ENCODE results near the gene DNMBP. TPM values are rescaled to one million over a fixed set of nuclear protein-coding genes. Genes with fewer than 3 reads are reported as not detected.

DNMBP gene
- total RNA-seq, 5 donors from 2014 or later (not counting 1 experiment from before 2014, with no cell fraction given): 4.4 to 5.8 (median 4.6) TPM

GRCh38 chr10:100027416-100027815 lies 17.7 kb upstream of the DNMBP start:
- WGBS (ENCODE audit: insufficient coverage): no CpG with 5 or more reads among the region's 1 CpG
- H3K4me1 Mint-ChIP-seq: no peaks in the 10 kb centered on the region
- H3K4me3 Mint-ChIP-seq: no peak overlapping the region
- no peak for DNase-seq
- peaks cover 4 to 10% (median 8%) of the 10 kb centered on the region in 3 donors for H3K9me3 Mint-ChIP-seq
- Histone ChIP-seq H3K4me3 (ENCODE audit: control insufficient read depth in 1 of 2, extremely low read depth in 1 of 2, low read length in 1 of 2) (no peak overlapping the region), H3K9me3 (no peaks in the 10 kb centered on the region), H3K27me3 (replicated peaks in 1 of 2; ENCODE audit: control insufficient read depth in 2 of 2, extremely low read depth in 1 of 2, insufficient read depth in 2 of 2, low read length in 1 of 2) (peaks cover 0 to 2% of the 10 kb centered on the region in 2 experiments), H3K27ac (ENCODE audit: low read length) (no peak overlapping the region), H3K4me1 (ENCODE audit: control insufficient read depth in 1 of 2, extremely low read depth in 1 of 2, insufficient read depth in 2 of 2, low read length in 2 of 2) (no peaks in the 10 kb centered on the region), H3K36me3 (ENCODE audit: control insufficient read depth in 2 of 2, extremely low read depth in 1 of 2, insufficient read depth in 1 of 2, low read length in 1 of 2) (no peaks in the 10 kb centered on the region)
- peaks cover under 1 to 5% of the 10 kb centered on the region in 2 donors for H3K27me3 Mint-ChIP-seq
- POLR2A ChIA-PET: no interaction called here
- CTCF ChIA-PET: no interaction called here
- no peak for ATAC-seq (replicated peaks in 1 of 4)
- H3K27ac Mint-ChIP-seq: no peak overlapping the region
- H3K36me3 Mint-ChIP-seq: peaks cover 2% of the 10 kb centered on the region

GRCh38 chr10:100025576-100025975 lies 15.8 kb upstream of the DNMBP start:
- no peak overlapping the region for H3K4me3 Mint-ChIP-seq
- H3K9me3 ChIP-seq: no peaks in the 10 kb centered on the region
- H3K27me3 Mint-ChIP-seq: peaks cover 3% of the 10 kb centered on the region in 2 donors
- H3K9me3 Mint-ChIP-seq: peaks cover 4 to 10% (median 8%) of the 10 kb centered on the region in 3 donors
- DNase-seq (no peak), ATAC-seq (replicated peaks in 1 of 4) (no peak)
- H3K27ac Mint-ChIP-seq: no peak overlapping the region
- CTCF ChIA-PET: interaction anchor here in 1 of 2 donors (0.6 kb wide), 1 partner anchor 187 kb away, joined by 3 read pairs; no protein-coding TSS in a partner anchor
- H3K4me3 ChIP-seq (ENCODE audit: control insufficient read depth in 1 of 2, extremely low read depth in 1 of 2, low read length in 1 of 2): no peak overlapping the region
- POLR2A ChIA-PET: no interaction called here
- H3K27me3 ChIP-seq (replicated peaks in 1 of 2; ENCODE audit: control insufficient read depth in 2 of 2, extremely low read depth in 1 of 2, insufficient read depth in 2 of 2, low read length in 1 of 2): peaks cover 0 to 4% of the 10 kb centered on the region in 2 experiments
- no peak overlapping the region for H3K27ac ChIP-seq (ENCODE audit: low read length)
- 86% methylated on average over 4 of the region's 5 CpGs for WGBS (ENCODE audit: insufficient coverage)
- H3K4me1 Mint-ChIP-seq: peaks cover 0 to 2% (median 0%) of the 10 kb centered on the region in 3 donors
- H3K36me3 Mint-ChIP-seq: peaks cover 2% of the 10 kb centered on the region
- no peaks in the 10 kb centered on the region for H3K36me3 ChIP-seq (ENCODE audit: control insufficient read depth in 2 of 2, extremely low read depth in 1 of 2, insufficient read depth in 1 of 2, low read length in 1 of 2)
- H3K4me1 ChIP-seq (ENCODE audit: control insufficient read depth in 1 of 2, extremely low read depth in 1 of 2, insufficient read depth in 2 of 2, low read length in 2 of 2): no peaks in the 10 kb centered on the region

GRCh38 chr10:100024748-100025147 lies 15.0 kb upstream of the DNMBP start:
- CTCF ChIA-PET: no interaction called here

GRCh38 chr10:100022403-100022802 lies 12.7 kb upstream of the DNMBP start:
- H3K36me3 Mint-ChIP-seq: peaks cover 2% of the 10 kb centered on the region
- H3K4me3 Mint-ChIP-seq: no peak overlapping the region
- ATAC-seq (replicated peaks in 1 of 4) (no peak), DNase-seq (no peak)
- H3K27me3 ChIP-seq (replicated peaks in 1 of 2; ENCODE audit: control insufficient read depth in 2 of 2, extremely low read depth in 1 of 2, insufficient read depth in 2 of 2, low read length in 1 of 2): peaks cover 0 to 2% of the 10 kb centered on the region in 2 experiments
- 86% methylated on average over 1 of the region's 2 CpGs for WGBS (ENCODE audit: insufficient coverage)
- H3K36me3 ChIP-seq (ENCODE audit: control insufficient read depth in 2 of 2, extremely low read depth in 1 of 2, insufficient read depth in 1 of 2, low read length in 1 of 2): no peaks in the 10 kb centered on the region
- ChIA-PET POLR2A (no interaction called here), CTCF (interaction anchor here in 1 of 2 donors (1.0 kb wide), 1 partner anchor 24 kb away, joined by 3 read pairs; no protein-coding TSS in a partner anchor)
- peaks cover 4 to 10% (median 5%) of the 10 kb centered on the region in 3 donors for H3K4me1 Mint-ChIP-seq
- H3K27me3 Mint-ChIP-seq: peaks cover 1 to 9% of the 10 kb centered on the region in 2 donors
- no peak overlapping the region for H3K27ac Mint-ChIP-seq
- no peak overlapping the region for H3K4me3 ChIP-seq (ENCODE audit: control insufficient read depth in 1 of 2, extremely low read depth in 1 of 2, low read length in 1 of 2)
- H3K4me1 ChIP-seq (ENCODE audit: control insufficient read depth in 1 of 2, extremely low read depth in 1 of 2, insufficient read depth in 2 of 2, low read length in 2 of 2): no peaks in the 10 kb centered on the region
- H3K27ac ChIP-seq (ENCODE audit: low read length): no peak overlapping the region
- peaks cover 0 to 5% (median 3%) of the 10 kb centered on the region in 3 donors for H3K9me3 Mint-ChIP-seq
- H3K9me3 ChIP-seq: no peaks in the 10 kb centered on the region

More at GRCh38 chr10:100024748-100025147, 15.0 kb upstream of the DNMBP start:
- Mint-ChIP-seq H3K27me3 (peaks cover 2 to 3% of the 10 kb centered on the region in 2 donors), H3K36me3 (peaks cover 2% of the 10 kb centered on the region), H3K4me1 (peaks cover 4 to 10% (median 5%) of the 10 kb centered on the region in 3 donors), H3K27ac (no peak overlapping the region), H3K9me3 (peaks cover 4 to 10% (median 8%) of the 10 kb centered on the region in 3 donors), H3K4me3 (no peak overlapping the region)
- peaks cover 0 to 4% of the 10 kb centered on the region in 2 experiments for H3K27me3 ChIP-seq (replicated peaks in 1 of 2; ENCODE audit: control insufficient read depth in 2 of 2, extremely low read depth in 1 of 2, insufficient read depth in 2 of 2, low read length in 1 of 2)
- no peaks in the 10 kb centered on the region for H3K36me3 ChIP-seq (ENCODE audit: control insufficient read depth in 2 of 2, extremely low read depth in 1 of 2, insufficient read depth in 1 of 2, low read length in 1 of 2)
- WGBS (ENCODE audit: insufficient coverage): 100% methylated on average over 2 of the region's 11 CpGs
- ATAC-seq (replicated peaks in 1 of 4) (no peak), DNase-seq (no peak)
- POLR2A ChIA-PET: no interaction called here
- no peaks in the 10 kb centered on the region for H3K4me1 ChIP-seq (ENCODE audit: control insufficient read depth in 1 of 2, extremely low read depth in 1 of 2, insufficient read depth in 2 of 2, low read length in 2 of 2)
- H3K27ac ChIP-seq (ENCODE audit: low read length): no peak overlapping the region
- H3K4me3 ChIP-seq (ENCODE audit: control insufficient read depth in 1 of 2, extremely low read depth in 1 of 2, low read length in 1 of 2): no peak overlapping the region
- H3K9me3 ChIP-seq: no peaks in the 10 kb centered on the region

GRCh38 chr10:100021322-100021721 lies 11.6 kb upstream of the DNMBP start:
- Histone ChIP-seq H3K27me3 (replicated peaks in 1 of 2; ENCODE audit: control insufficient read depth in 2 of 2, extremely low read depth in 1 of 2, insufficient read depth in 2 of 2, low read length in 1 of 2) (peaks cover 0 to 2% of the 10 kb centered on the region in 2 experiments), H3K4me3 (ENCODE audit: control insufficient read depth in 1 of 2, extremely low read depth in 1 of 2, low read length in 1 of 2) (no peak overlapping the region), H3K36me3 (ENCODE audit: control insufficient read depth in 2 of 2, extremely low read depth in 1 of 2, insufficient read depth in 1 of 2, low read length in 1 of 2) (no peaks in the 10 kb centered on the region), H3K27ac (ENCODE audit: low read length) (no peak overlapping the region), H3K9me3 (no peaks in the 10 kb centered on the region), H3K4me1 (ENCODE audit: control insufficient read depth in 1 of 2, extremely low read depth in 1 of 2, insufficient read depth in 2 of 2, low read length in 2 of 2) (no peaks in the 10 kb centered on the region)
- H3K4me3 Mint-ChIP-seq: no peak overlapping the region
- POLR2A ChIA-PET: no interaction called here
- CTCF ChIA-PET: interaction anchor here in 1 of 2 donors (1.0 kb wide), 1 partner anchor 25 kb away, joined by 3 read pairs; no protein-coding TSS in a partner anchor
- peaks cover 0 to 3% (median under 1%) of the 10 kb centered on the region in 3 donors for H3K9me3 Mint-ChIP-seq
- no peak for DNase-seq
- peaks cover 4 to 10% (median 5%) of the 10 kb centered on the region in 3 donors for H3K4me1 Mint-ChIP-seq
- no CpG with 5 or more reads among the region's 1 CpG for WGBS (ENCODE audit: insufficient coverage)
- no peak overlapping the region for H3K27ac Mint-ChIP-seq
- H3K27me3 Mint-ChIP-seq: peaks cover 1 to 9% of the 10 kb centered on the region in 2 donors
- no peak for ATAC-seq (replicated peaks in 1 of 4)
- no peaks in the 10 kb centered on the region for H3K36me3 Mint-ChIP-seq

GRCh38 chr10:100020886-100021253 lies 11.1 kb upstream of the DNMBP start:
- Mint-ChIP-seq H3K4me3 (no peak overlapping the region), H3K27me3 (peaks cover 1 to 9% of the 10 kb centered on the region in 2 donors), H3K4me1 (peaks cover 4 to 10% (median 5%) of the 10 kb centered on the region in 3 donors), H3K27ac (no peak overlapping the region), H3K9me3 (no peaks in the 10 kb centered on the region), H3K36me3 (no peaks in the 10 kb centered on the region)
- H3K9me3 ChIP-seq: no peaks in the 10 kb centered on the region
- ChIA-PET POLR2A (no interaction called here), CTCF (no interaction called here)
- ATAC-seq (replicated peaks in 1 of 4): no peak
- no peak overlapping the region for H3K4me3 ChIP-seq (ENCODE audit: control insufficient read depth in 1 of 2, extremely low read depth in 1 of 2, low read length in 1 of 2)
- DNase-seq: no peak
- 70% methylated on average over 8 of the region's 11 CpGs for WGBS (ENCODE audit: insufficient coverage)
- no peaks in the 10 kb centered on the region for H3K4me1 ChIP-seq (ENCODE audit: control insufficient read depth in 1 of 2, extremely low read depth in 1 of 2, insufficient read depth in 2 of 2, low read length in 2 of 2)
- H3K36me3 ChIP-seq (ENCODE audit: control insufficient read depth in 2 of 2, extremely low read depth in 1 of 2, insufficient read depth in 1 of 2, low read length in 1 of 2): no peaks in the 10 kb centered on the region
- H3K27me3 ChIP-seq (replicated peaks in 1 of 2; ENCODE audit: control insufficient read depth in 2 of 2, extremely low read depth in 1 of 2, insufficient read depth in 2 of 2, low read length in 1 of 2): peaks cover 0 to 2% of the 10 kb centered on the region in 2 experiments
- no peak overlapping the region for H3K27ac ChIP-seq (ENCODE audit: low read length)

All from T-cell (primary cell).